H1 (cell line): Measurements from ENCODE around the gene ARMH1. TPM values are rescaled to one million over a fixed set of nuclear protein-coding genes. Genes with fewer than 3 reads are reported as not detected.

Source experiments
- ASH2L ChIP-seq: fragments of 200-600, 300-600 bp; sonication (generic); IDR thresholded peaks from one replicate; pipeline ENCODE4 v1.7.1; 2017; ENCODE audit warnings: low read length
- CTBP2 ChIP-seq: IDR thresholded peaks from 2 replicates; pipeline ENCODE4 v1.7.0; 2011; ENCODE audit warnings: borderline replicate concordance, mild to moderate bottlenecking, moderate library complexity, mixed read lengths, low read length; ENCODE audit not compliant: insufficient read depth, insufficient read length
- HDAC2 ChIP-seq, 2 experiments: fragments of 300-600 bp in 1 of 2; sonication (generic) in 1 of 2; IDR thresholded peaks; 2 replicates each; pipeline ENCODE4 v1.6.1; 2011 to 2012; ENCODE audit warnings: low read depth in 2 of 2, low read length in 2 of 2, mild to moderate bottlenecking in 2 of 2, moderate library complexity in 2 of 2, borderline replicate concordance in 1 of 2, inconsistent platforms in 1 of 2
- NRF1 ChIP-seq: IDR thresholded peaks from 2 replicates; pipeline ENCODE4 v1.6.1; 2011; ENCODE audit warnings: mild to moderate bottlenecking, low read depth, low read length, improper control_type of control experiment
- PHF8 ChIP-seq: fragments of 200-600 bp; sonication (generic); conservative IDR thresholded peaks from 2 replicates; pipeline ENCODE4 v1.7.1; 2012; ENCODE audit warnings: low read depth, mild to moderate bottlenecking, inconsistent platforms, low read length, moderate library complexity
- SIX5 ChIP-seq: IDR thresholded peaks from 2 replicates; pipeline ENCODE4 v1.6.1; 2011; ENCODE audit warnings: mild to moderate bottlenecking, low read depth, low read length
- SP4 ChIP-seq: IDR thresholded peaks from 2 replicates; pipeline ENCODE4 v1.6.1; 2012; ENCODE audit warnings: low read length, inconsistent platforms
- TAF1 ChIP-seq: IDR thresholded peaks from 2 replicates; pipeline ENCODE4 v1.6.1; 2011; ENCODE audit warnings: mild to moderate bottlenecking, low read depth, low read length
- polyA plus RNA-seq, 7 experiments: library from polyadenylated mRNA; depleted of rRNA in 3 of 7; stranded (reverse) in 5 of 7; unstranded in 2 of 7; fragments of >200 nt in 5 of 7; fragments of 200-250 nt in 2 of 7; gene quantifications; 1 replicate in 5 of 7; 2 replicates in 1 of 7; 4 replicates in 1 of 7; pipeline versions ENCODE4 v1.2.1 to v1.2.3, GENCODE V29; 2011 to 2013; ENCODE audit warnings: missing spikeins in 2 of 7, mixed read lengths in 2 of 7
- total RNA-seq: library from RNA; stranded (reverse); fragmentation: NEBNext Ultra II Directional; extraction: Animal tissue kit (Norgen Biotek cat#: 25700); gene quantifications from 2 replicates; pipeline ENCODE4 v1.2.1, GENCODE V29; 2021

ARMH1 gene
- total and polyA plus RNA-seq, 2 of the 8 experiments (the other 6 are each of a cell fraction or from before 2014, with no cell fraction given), result 0.82 to 0.85 TPM

DNA sequence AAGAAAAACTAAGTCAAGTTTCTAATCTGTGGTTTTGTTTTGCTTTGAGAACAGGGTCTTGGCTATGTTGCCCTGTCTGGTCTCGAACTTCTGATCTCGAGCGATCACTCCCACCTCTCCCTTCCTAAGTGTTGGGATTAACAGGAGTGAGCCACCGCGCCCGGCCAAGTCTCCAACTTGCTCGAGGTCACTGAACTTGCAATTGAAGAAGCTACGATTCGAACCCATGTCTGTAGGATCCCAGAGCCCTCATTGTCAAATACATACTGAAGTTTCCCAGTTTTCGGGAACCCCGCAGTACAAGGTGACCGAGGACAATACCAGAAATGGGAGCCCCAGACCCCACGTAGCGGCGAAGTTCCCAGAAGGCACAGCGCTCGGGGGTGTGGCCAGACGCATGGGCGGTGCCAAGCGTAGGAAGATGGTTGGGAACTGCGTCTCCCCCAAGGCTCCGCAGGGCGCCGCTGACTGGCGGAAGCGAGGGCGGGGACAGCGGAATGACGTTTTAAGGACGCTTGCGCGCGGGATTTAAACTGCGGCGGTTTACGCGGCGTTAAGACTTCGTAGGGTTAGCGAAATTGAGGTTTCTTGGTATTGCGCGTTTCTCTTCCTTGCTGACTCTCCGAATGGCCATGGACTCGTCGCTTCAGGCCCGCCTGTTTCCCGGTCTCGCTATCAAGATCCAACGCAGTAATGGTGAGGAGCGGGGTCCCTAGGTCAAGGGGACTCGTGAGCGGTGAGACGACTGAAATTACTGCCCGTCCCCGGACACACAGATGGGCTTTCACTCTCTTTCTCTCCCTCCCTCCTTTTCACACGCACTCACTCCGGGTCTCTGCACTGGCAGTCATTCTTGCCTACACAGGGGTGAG lies 65.0 kb downstream of the ARMH1 start, which contains the start of gene KIF2C (continued):
- TF ChIP-seq PHF8 (peak; percentile 85), ASH2L (peak; percentile 60), CTBP2 (peak; percentile 45), TAF1 (peak; percentile 60), HDAC2 (IDR thresholded peaks at IDR 0.05; ENCODE audit: borderline replicate concordance in 1 of 2, low read depth in 2 of 2, low read length in 2 of 2) (peak in 1 of 2 experiments; percentile 96; a peak in 2 of 4 replicates), NRF1 (no peak), SIX5 (no peak), SP4 (peak; percentile 90)
